H1 (cell line): ENCODE measurements around the gene RDH14. TPM values are rescaled to one million over a fixed set of nuclear protein-coding genes. Genes with fewer than 3 reads are reported as not detected.

ENCODE experiments used
- CTCF ChIA-PET: fragments of 300-600 bp; sonication (Branson Sonifier 250); formaldehyde crosslinking; loops from one replicate; lab custom pipeline; 2021; ENCODE audit not compliant: partially characterized antibody; lab: Charles Lee
- POLR2A ChIA-PET: fragments of 300-600 bp; sonication (Branson Sonifier 250); formaldehyde crosslinking; loops from one replicate; lab custom pipeline; 2021; ENCODE audit warnings: inconsistent platforms; ENCODE audit not compliant: partially characterized antibody; lab: Charles Lee
- DNase-seq, 2 experiments: peaks; one replicate each; pipeline versions ENCODE4 v3.0.0 to v3.0.0-alpha.2; 2010 to 2022; ENCODE audit warnings: low spot score in 2 of 2, low read depth in 1 of 2, mixed read lengths in 1 of 2
- FAIRE-seq: peaks from 2 replicates; lab custom pipeline; 2011; peaks lifted over from hg19 to GRCh38; lab: Jason Lieb, UNC
- H2AFZ ChIP-seq: 2 replicates; pipeline ENCODE4 v1.8.1; 2012; ENCODE audit warnings: low read length, inconsistent platforms
- H2AK5ac ChIP-seq: 2 replicates; pipeline ENCODE4 v1.6.1; 2013; ENCODE audit warnings: low read depth, low read length
- H2BK120ac ChIP-seq: replicated peaks from 2 replicates; pipeline ENCODE3; 2013; ENCODE audit warnings: low read depth, low read length, inconsistent platforms
- H2BK12ac ChIP-seq: 2 replicates; pipeline ENCODE4 v1.6.1; 2013; ENCODE audit warnings: low read depth, low read length
- H2BK15ac ChIP-seq: 2 replicates; pipeline ENCODE4 v1.6.1; 2013; ENCODE audit warnings: low read length
- H2BK20ac ChIP-seq: 2 replicates; pipeline ENCODE4 v1.6.1; 2013; ENCODE audit warnings: low read length
- H2BK5ac ChIP-seq: 2 replicates; pipeline ENCODE4 v1.6.1; 2013; ENCODE audit warnings: low read depth, low read length
- H3K14ac ChIP-seq: 2 replicates; pipeline ENCODE4 v1.6.1; 2013; ENCODE audit warnings: inconsistent platforms; ENCODE audit not compliant: insufficient read length
- H3K18ac ChIP-seq: 2 replicates; pipeline ENCODE4 v1.6.1; 2013; ENCODE audit warnings: low read length; ENCODE audit errors: extremely low read depth
- H3K23ac ChIP-seq: 2 replicates; pipeline ENCODE4 v1.6.1; 2013; ENCODE audit warnings: inconsistent platforms; ENCODE audit not compliant: insufficient read length
- H3K23me2 ChIP-seq: 2 replicates; pipeline ENCODE4 v1.6.1; 2013; ENCODE audit warnings: low read depth, low read length
- H3K27ac ChIP-seq: 2 replicates; pipeline ENCODE4 v1.6.1; 2011; ENCODE audit warnings: low read depth, low read length, inconsistent platforms
- H3K27me3 ChIP-seq, 4 experiments: replicated peaks in 1 of 4; 1 replicate in 1 of 4; 2 replicates in 3 of 4; pipeline versions ENCODE4 v1.6.1 to v1.8.1; 2011 to 2013; ENCODE audit warnings: low read length in 3 of 4, mild to moderate bottlenecking in 3 of 4, inconsistent platforms in 2 of 4, mixed read lengths in 2 of 4, moderate library complexity in 1 of 4; ENCODE audit not compliant: control insufficient read depth in 3 of 4, insufficient read depth in 3 of 4; ENCODE audit errors: extremely low read depth in 1 of 4
- H3K36me3 ChIP-seq, 4 experiments: 2 replicates each; pipeline versions ENCODE4 v1.6.1 to v1.8.1; 2011 to 2013; ENCODE audit warnings: mild to moderate bottlenecking in 4 of 4, low read length in 3 of 4, moderate library complexity in 2 of 4, control low read depth in 1 of 4, inconsistent platforms in 1 of 4; ENCODE audit not compliant: insufficient read depth in 4 of 4, control insufficient read depth in 2 of 4
- H3K4ac ChIP-seq: replicated peaks from 2 replicates; pipeline ENCODE3; 2013; ENCODE audit warnings: low read length, low read depth, mixed read lengths, inconsistent platforms; ENCODE audit not compliant: insufficient read length
- H3K4me1 ChIP-seq, 4 experiments: replicated peaks in 1 of 4; 1 replicate in 1 of 4; 2 replicates in 3 of 4; pipeline versions ENCODE4 v1.6.1 to v1.8.1; 2011 to 2013; ENCODE audit warnings: low read length in 3 of 4, inconsistent platforms in 2 of 4, mixed read lengths in 1 of 4; ENCODE audit not compliant: insufficient read depth in 4 of 4, control insufficient read depth in 3 of 4
- H3K4me2 ChIP-seq, 2 experiments: 2 replicates each; pipeline versions ENCODE4 v1.6.1 to v1.8.1; 2011 to 2013; ENCODE audit warnings: low read depth in 2 of 2, low read length in 2 of 2, control low read depth in 1 of 2, inconsistent platforms in 1 of 2, mild to moderate bottlenecking in 1 of 2; ENCODE audit not compliant: insufficient read depth in 1 of 2
- H3K4me3 ChIP-seq, 4 experiments: fragments of 200-600, 300-600 bp in 1 of 4; sonication (generic), shearing (Covaris generic), sonication (Bioruptor Twin) in 1 of 4; 2 replicates each; pipeline versions ENCODE4 v1.5.1 to v1.8.1; 2011 to 2016; ENCODE audit warnings: low read length in 4 of 4, low read depth in 3 of 4, control low read depth in 2 of 4, inconsistent platforms in 2 of 4, mild to moderate bottlenecking in 2 of 4, mixed read lengths in 1 of 4, moderate library complexity in 1 of 4; ENCODE audit not compliant: insufficient read depth in 2 of 4; ENCODE audit errors: extremely low read depth in 1 of 4
- H3K56ac ChIP-seq: replicated peaks from 2 replicates; pipeline ENCODE3; 2013; ENCODE audit warnings: low read depth, mild to moderate bottlenecking, mixed read lengths, low read length, inconsistent platforms; ENCODE audit not compliant: insufficient read length
- H3K79me1 ChIP-seq: 2 replicates; pipeline ENCODE4 v1.6.1; 2013; ENCODE audit warnings: low read depth, low read length, control low read depth
- H3K79me2 ChIP-seq, 2 experiments: 2 replicates each; pipeline versions ENCODE4 v1.6.1 to v1.8.1; 2012 to 2013; ENCODE audit warnings: low read length in 2 of 2, mild to moderate bottlenecking in 2 of 2, inconsistent platforms in 1 of 2; ENCODE audit not compliant: insufficient read depth in 2 of 2, control insufficient read depth in 1 of 2
- H3K9ac ChIP-seq, 4 experiments: replicated peaks in 1 of 4; 1 replicate in 1 of 4; 2 replicates in 3 of 4; pipeline versions ENCODE4 v1.6.1 to v1.8.1; 2011 to 2013; ENCODE audit warnings: low read depth in 3 of 4, low read length in 3 of 4, control low read depth in 2 of 4, mild to moderate bottlenecking in 2 of 4, moderate library complexity in 2 of 4, inconsistent platforms in 1 of 4; ENCODE audit errors: extremely low read depth in 1 of 4
- H3K9me3 ChIP-seq, 2 experiments: 2 replicates each; pipeline versions ENCODE4 v1.6.1 to v1.8.1; 2012 to 2013; ENCODE audit warnings: mild to moderate bottlenecking in 2 of 2, moderate library complexity in 2 of 2, control low read depth in 1 of 2, inconsistent platforms in 1 of 2, low read depth in 1 of 2, low read length in 1 of 2, mixed read lengths in 1 of 2; ENCODE audit not compliant: insufficient read depth in 2 of 2
- H4K20me1 ChIP-seq, 2 experiments: replicated peaks in 1 of 2; 2 replicates each; pipeline versions ENCODE3 to v1.8.1; 2011 to 2013; ENCODE audit warnings: inconsistent platforms in 2 of 2, low read length in 2 of 2, mild to moderate bottlenecking in 1 of 2; ENCODE audit not compliant: insufficient read depth in 2 of 2, control insufficient read depth in 1 of 2
- H4K5ac ChIP-seq: 2 replicates; pipeline ENCODE4 v1.6.1; 2013; ENCODE audit warnings: low read length, low read depth, mixed read lengths, inconsistent platforms; ENCODE audit not compliant: insufficient read length
- H4K8ac ChIP-seq: 2 replicates; pipeline ENCODE4 v1.8.0; 2013; ENCODE audit warnings: mild to moderate bottlenecking, moderate library complexity, low read length, inconsistent platforms; ENCODE audit not compliant: insufficient read depth; ENCODE audit errors: extremely low read depth
- H4K91ac ChIP-seq: replicated peaks from 2 replicates; pipeline ENCODE3; 2013; ENCODE audit warnings: low read length, mixed read lengths, inconsistent platforms; ENCODE audit not compliant: insufficient read length
- BACH1 ChIP-seq: IDR thresholded peaks from 2 replicates; pipeline ENCODE4 v1.6.1; 2012; ENCODE audit warnings: low read length, improper control_type of control experiment
- E2F6 ChIP-seq: IDR thresholded peaks from 2 replicates; pipeline ENCODE4 v1.6.1; 2012; ENCODE audit warnings: inconsistent platforms
- EGR1 ChIP-seq: IDR thresholded peaks from 2 replicates; pipeline ENCODE4 v1.6.1; 2011; ENCODE audit warnings: low read depth, low read length, borderline replicate concordance
- EP300 ChIP-seq, 2 experiments: IDR thresholded peaks; 1 replicate in 1 of 2; 2 replicates in 1 of 2; pipeline ENCODE4 v1.6.1; 2011 to 2012; ENCODE audit warnings: low read depth in 2 of 2, low read length in 2 of 2, mild to moderate bottlenecking in 2 of 2, borderline replicate concordance in 1 of 2, inconsistent platforms in 1 of 2, moderate library complexity in 1 of 2
- GABPA ChIP-seq: IDR thresholded peaks from 2 replicates; pipeline ENCODE4 v1.6.1; 2011; ENCODE audit warnings: mild to moderate bottlenecking, low read length, moderate library complexity, borderline replicate concordance; ENCODE audit not compliant: insufficient read depth
- GTF2F1 ChIP-seq: IDR thresholded peaks from 2 replicates; pipeline ENCODE4 v1.6.1; 2012; ENCODE audit warnings: low read depth, low read length, improper control_type of control experiment, borderline replicate concordance
- KDM4A ChIP-seq: IDR thresholded peaks from one replicate; pipeline ENCODE4 v1.7.1; 2012; ENCODE audit warnings: low read depth, mild to moderate bottlenecking, moderate library complexity, low read length, inconsistent platforms; ENCODE audit not compliant: severe bottlenecking
- RAD21 ChIP-seq, 2 experiments: IDR thresholded peaks in 1 of 2; conservative IDR thresholded peaks in 1 of 2; 2 replicates each; pipeline ENCODE4 v1.6.1; 2011; ENCODE audit warnings: low read depth in 2 of 2, low read length in 2 of 2, improper control_type of control experiment in 1 of 2, inconsistent platforms in 1 of 2, mild to moderate bottlenecking in 1 of 2, moderate library complexity in 1 of 2
- RNF2 ChIP-seq: fragments of 200-900, 300-1000 bp; sonication (generic); IDR thresholded peaks from 2 replicates; pipeline ENCODE4 v1.7.1; 2016; ENCODE audit warnings: borderline replicate concordance, low read depth, mild to moderate bottlenecking, antibody characterized with exemption, low read length; ENCODE audit not compliant: poor library complexity, severe bottlenecking; ENCODE audit errors: missing control alignments
- SRF ChIP-seq: IDR thresholded peaks from 2 replicates; pipeline ENCODE4 v1.6.1; 2011; ENCODE audit warnings: mild to moderate bottlenecking, low read depth, low read length, moderate library complexity
- TEAD4 ChIP-seq: IDR thresholded peaks from 2 replicates; pipeline ENCODE4 v1.6.1; 2012; ENCODE audit warnings: low read depth, low read length, inconsistent platforms, mixed read lengths
- USF2 ChIP-seq: IDR thresholded peaks from 2 replicates; pipeline ENCODE4 v1.6.1; 2011; ENCODE audit warnings: low read length, improper control_type of control experiment
- WGBS, 2 experiments: shearing (Covaris generic) in 1 of 2; methylation state at CpG; one replicate each; pipeline versions ENCODE4 v1.1.6 to v1.1.7; 2013 to 2015; ENCODE audit warnings: low lambda C conversion rate in 2 of 2, mixed read lengths in 2 of 2, inconsistent platforms in 1 of 2, low coverage in 1 of 2, missing lambda C conversion rate in 1 of 2; ENCODE audit not compliant: insufficient replicate concordance in 2 of 2, insufficient coverage in 1 of 2, insufficient read length in 1 of 2; ENCODE audit errors: extremely low coverage in 1 of 2, missing lambda C conversion rate in 1 of 2; 5-methylcytosine and 5-hydroxymethylcytosine counted together
- polyA plus RNA-seq, 7 experiments: library from polyadenylated mRNA; depleted of rRNA in 3 of 7; stranded (reverse) in 5 of 7; unstranded in 2 of 7; fragments of >200 nt in 5 of 7; fragments of 200-250 nt in 2 of 7; gene quantifications; 1 replicate in 5 of 7; 2 replicates in 1 of 7; 4 replicates in 1 of 7; pipeline versions ENCODE4 v1.2.1 to v1.2.3, GENCODE V29; 2011 to 2013; ENCODE audit warnings: missing spikeins in 2 of 7, mixed read lengths in 2 of 7
- total RNA-seq: library from RNA; stranded (reverse); fragmentation: NEBNext Ultra II Directional; extraction: Animal tissue kit (Norgen Biotek cat#: 25700); gene quantifications from 2 replicates; pipeline ENCODE4 v1.2.1, GENCODE V29; 2021

The RDH14 gene
- total and polyA plus RNA-seq, 2 of the 8 experiments (the other 6 are each of a cell fraction or from before 2014, with no cell fraction given), result 14.7 to 23.6 TPM

- Histone ChIP-seq H2BK120ac (no peak overlapping the region), H3K18ac (no peak overlapping the region), H3K27me3 (no peaks in the 10 kb centered on the region), H4K8ac (no peak overlapping the region), H2BK20ac (no peak overlapping the region), H2AFZ (no peak overlapping the region), H3K23me2 (no peaks in the 10 kb centered on the region), H3K56ac (no peak overlapping the region), H3K4me1 (no peaks in the 10 kb centered on the region), H3K4ac (no peak overlapping the region), H3K79me2 (no peaks in the 10 kb centered on the region), H3K36me3 (no peaks in the 10 kb centered on the region), H2BK5ac (no peak overlapping the region), H3K14ac (no peak overlapping the region), H2BK15ac (no peak overlapping the region), H2AK5ac (no peak overlapping the region), H3K23ac (no peak overlapping the region), H3K4me2 (no peak overlapping the region), H3K9ac (no peak overlapping the region), H4K91ac (no peak overlapping the region), H3K9me3 (no peaks in the 10 kb centered on the region), H4K5ac (no peak overlapping the region), H3K4me3 (no peak overlapping the region), H4K20me1 (no peaks in the 10 kb centered on the region), H3K79me1 (no peaks in the 10 kb centered on the region), H3K27ac (no peak overlapping the region), H2BK12ac (no peak overlapping the region)
- no peak for FAIRE-seq
- 90% methylated on average over 2 of the region's 2 CpGs; no CpG with 5 or more reads in 1 of the 2 experiments for WGBS, 2 experiments
- ChIA-PET CTCF (interaction anchor here (0.5 to 1.3 kb wide), 4 partner anchors 85 to 1478 kb away, joined by 3 read pairs; no protein-coding TSS in a partner anchor), POLR2A (no interaction called here)
- DNase-seq, result no peak
- TF ChIP-seq GABPA (no peak), SRF (no peak), RNF2 (no peak), EP300 (IDR thresholded peaks at IDR 0.05; ENCODE audit: borderline replicate concordance in 1 of 2, low read depth in 2 of 2, low read length in 2 of 2) (no peak), KDM4A (no peak), BACH1 (no peak), RAD21 (IDR thresholded peaks at IDR 0.05 in 1 of 2, conservative IDR thresholded peaks at IDR 0.05 in 1 of 2; ENCODE audit: low read depth in 2 of 2, low read length in 2 of 2) (no peak), USF2 (no peak), TEAD4 (no peak), E2F6 (no peak), EGR1 (no peak), GTF2F1 (no peak)
Observed at GRCh38 chr2:18604531-18604885, 44.1 kb upstream of the RDH14 start.
